ENCODE measurements around the gene MCCD1.

DNA sequence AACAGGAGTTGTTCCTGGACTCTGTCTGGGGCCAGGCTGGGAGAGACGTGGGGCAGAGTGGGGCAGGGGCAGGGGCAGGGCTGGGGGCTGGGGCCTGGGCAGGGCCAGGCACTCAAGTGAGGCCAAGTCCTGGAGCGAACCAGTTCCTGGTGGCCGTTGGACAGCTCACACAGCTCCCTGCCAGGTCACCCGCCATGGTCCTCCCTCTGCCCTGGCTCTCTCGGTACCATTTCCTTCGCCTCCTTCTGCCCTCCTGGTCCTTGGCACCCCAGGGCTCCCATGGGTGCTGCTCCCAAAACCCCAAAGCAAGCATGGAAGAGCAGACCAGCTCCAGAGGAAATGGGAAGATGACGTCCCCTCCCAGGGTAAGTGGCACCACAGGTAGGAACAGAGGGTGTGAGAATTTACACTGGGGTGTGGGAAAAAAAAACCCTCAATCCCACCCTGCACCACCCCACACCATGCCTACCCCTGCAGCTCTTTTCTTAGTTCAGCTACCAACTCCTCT is at the start of gene MCCD1:
- TF ChIP-seq, protein P1, sequence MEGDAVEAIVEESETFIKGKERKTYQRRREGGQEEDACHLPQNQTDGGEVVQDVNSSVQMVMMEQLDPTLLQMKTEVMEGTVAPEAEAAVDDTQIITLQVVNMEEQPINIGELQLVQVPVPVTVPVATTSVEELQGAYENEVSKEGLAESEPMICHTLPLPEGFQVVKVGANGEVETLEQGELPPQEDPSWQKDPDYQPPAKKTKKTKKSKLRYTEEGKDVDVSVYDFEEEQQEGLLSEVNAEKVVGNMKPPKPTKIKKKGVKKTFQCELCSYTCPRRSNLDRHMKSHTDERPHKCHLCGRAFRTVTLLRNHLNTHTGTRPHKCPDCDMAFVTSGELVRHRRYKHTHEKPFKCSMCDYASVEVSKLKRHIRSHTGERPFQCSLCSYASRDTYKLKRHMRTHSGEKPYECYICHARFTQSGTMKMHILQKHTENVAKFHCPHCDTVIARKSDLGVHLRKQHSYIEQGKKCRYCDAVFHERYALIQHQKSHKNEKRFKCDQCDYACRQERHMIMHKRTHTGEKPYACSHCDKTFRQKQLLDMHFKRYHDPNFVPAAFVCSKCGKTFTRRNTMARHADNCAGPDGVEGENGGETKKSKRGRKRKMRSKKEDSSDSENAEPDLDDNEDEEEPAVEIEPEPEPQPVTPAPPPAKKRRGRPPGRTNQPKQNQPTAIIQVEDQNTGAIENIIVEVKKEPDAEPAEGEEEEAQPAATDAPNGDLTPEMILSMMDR (IDR thresholded peaks at IDR 0.05; ENCODE audit: low read depth, low read length), result no peak
- TF ChIP-seq EZH2phosphoT487 (IDR thresholded peaks at IDR 0.05; ENCODE audit: low read depth), result no peak
